ENCODE results near the gene HINT3. TPM values are rescaled to one million over a fixed set of nuclear protein-coding genes. Genes with fewer than 3 reads are reported as not detected.
"Not testable (repeated sequence)": the region's sequence is repeated elsewhere in the genome, so short reads cannot be mapped to it uniquely, and the experiment has no call there.

The HINT3 gene
- total RNA-seq, 6 experiments from 2014 or later = 8.5 to 16.6 (median 14.3) TPM

- H3K9me3 ChIP-seq = no peaks in the 10 kb centered on the region
- no peaks in the 10 kb centered on the region for H3K27me3 ChIP-seq
- TF ChIP-seq CTCF (IDR thresholded peaks at IDR 0.05) (no peak), POLR2A (IDR thresholded peaks at IDR 0.05) (no peak)
- no peaks in the 10 kb centered on the region for H3K36me3 ChIP-seq
- no peak overlapping the region for H3K4me3 ChIP-seq
- intact Hi-C loops (cut with DNase I) = loop anchor here in 1 of 2 donors (10.0 kb wide), 1 partner anchor 45 kb away; no protein-coding TSS in a partner anchor
- WGBS (ENCODE audit: insufficient coverage, low coverage, low lambda C conversion rate, missing lambda C conversion rate) = 78% methylated on average over 4 of the region's 6 CpGs
- ATAC-seq (no peak), DNase-seq (no peak)
- H3K4me1 ChIP-seq = peaks cover 0 to 15% (median 5%) of the 10 kb centered on the region in 4 donors
- no peak overlapping the region for H3K27ac ChIP-seq
These were observed 6.3 kb upstream of the HINT3 start for GRCh38 chr6:125950293-125950692.

GRCh38 chr6:125950716-125951115, 5.9 kb upstream of the HINT3 start:
- ATAC-seq, H3K9me3 ChIP-seq, H3K4me3 ChIP-seq, DNase-seq, H3K36me3 ChIP-seq, H3K27me3 ChIP-seq, H3K27ac ChIP-seq: not testable (repeated sequence)
- 78% methylated on average over 5 of the region's 6 CpGs for WGBS (ENCODE audit: insufficient coverage, low coverage, low lambda C conversion rate, missing lambda C conversion rate)
- H3K4me1 ChIP-seq = peaks cover 0 to 10% (median 3%) of the 10 kb centered on the region in 4 donors
- intact Hi-C loops (cut with DNase I) = loop anchor here in 1 of 2 donors (10.0 kb wide), 1 partner anchor 46 kb away; no protein-coding TSS in a partner anchor

DNA sequence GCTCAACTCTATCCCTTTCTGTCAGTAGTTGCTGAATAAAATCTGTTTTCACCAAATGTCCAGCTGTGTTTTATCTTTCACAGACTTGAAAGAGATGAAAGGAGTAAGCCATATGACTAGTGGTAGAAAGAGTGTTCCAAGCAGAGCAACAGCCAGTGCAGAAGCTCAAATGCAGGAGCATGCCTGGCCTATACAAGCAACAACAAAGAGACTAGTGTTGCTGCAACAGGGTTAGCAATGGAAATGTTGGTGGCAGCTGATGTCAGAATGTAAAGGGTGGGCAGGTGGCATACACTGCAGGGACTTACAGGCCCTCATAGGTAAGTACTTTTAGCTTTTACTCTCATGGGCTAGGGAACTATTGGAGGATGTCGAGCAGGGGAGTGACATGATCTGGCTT, 5.2 kb upstream of the HINT3 start:
- TF ChIP-seq CTCF (IDR thresholded peaks at IDR 0.05) (no peak), POLR2A (IDR thresholded peaks at IDR 0.05) (no peak)
- Histone ChIP-seq H3K9me3 (no peaks in the 10 kb centered on the region), H3K4me3 (no peak overlapping the region), H3K27ac (no peak overlapping the region), H3K4me1 (peaks cover 0 to 4% (median 0%) of the 10 kb centered on the region in 4 donors), H3K27me3 (no peaks in the 10 kb centered on the region), H3K36me3 (no peaks in the 10 kb centered on the region)
- no peak for ATAC-seq
- intact Hi-C loops (cut with DNase I) = loop anchor here in 1 of 2 donors (10.0 kb wide), 1 partner anchor 47 kb away; no protein-coding TSS in a partner anchor
- DNase-seq = no peak
- WGBS (ENCODE audit: insufficient coverage, low coverage, low lambda C conversion rate, missing lambda C conversion rate) = 88% methylated on average over 1 of the region's 1 CpG

- Histone ChIP-seq H3K27me3 (no peaks in the 10 kb centered on the region), H3K36me3 (no peaks in the 10 kb centered on the region), H3K9me3 (no peaks in the 10 kb centered on the region), H3K4me1 (peaks cover 0 to 7% (median 0%) of the 10 kb centered on the region in 4 donors), H3K4me3 (no peak overlapping the region), H3K27ac (no peak overlapping the region)
- TF ChIP-seq POLR2A (IDR thresholded peaks at IDR 0.05) (no peak), CTCF (IDR thresholded peaks at IDR 0.05) (peak in 3 of 4 donors; percentile 19 to 40 (median 20))
- 40% methylated on average over 2 of the region's 7 CpGs for WGBS (ENCODE audit: insufficient coverage, low coverage, low lambda C conversion rate, missing lambda C conversion rate)
- DNase-seq (peak in 1 of 3 donors; percentile 23), ATAC-seq (no peak)
- intact Hi-C loops (cut with DNase I) = loop anchor here in 1 of 2 donors (10.0 kb wide), 1 partner anchor 48 kb away; no protein-coding TSS in a partner anchor
These were observed 3.6 kb upstream of the HINT3 start for GRCh38 chr6:125952764-125953501.

GRCh38 chr6:125953502-125953875, 3.1 kb upstream of the HINT3 start:
- intact Hi-C loops (cut with DNase I) = loop anchor here in 1 of 2 donors (10.0 kb wide), 1 partner anchor 49 kb away; no protein-coding TSS in a partner anchor
- TF ChIP-seq POLR2A (IDR thresholded peaks at IDR 0.05) (no peak), CTCF (IDR thresholded peaks at IDR 0.05) (peak in 3 of 4 donors; percentile 20 to 53 (median 35))
- ATAC-seq (peak in 2 of 4 donors; percentile 8 to 39), DNase-seq (peak in 1 of 3 donors; percentile 61)
- Histone ChIP-seq H3K4me3 (no peak overlapping the region), H3K9me3 (no peaks in the 10 kb centered on the region), H3K27me3 (no peaks in the 10 kb centered on the region), H3K27ac (no peak overlapping the region), H3K36me3 (no peaks in the 10 kb centered on the region), H3K4me1 (peaks cover 0 to 13% (median 1%) of the 10 kb centered on the region in 4 donors)
- WGBS (ENCODE audit: insufficient coverage, low coverage, low lambda C conversion rate, missing lambda C conversion rate) = 34% methylated on average over 4 of the region's 11 CpGs
